Activated CD4-positive, alpha-beta T cell treated with anti-CD3 and anti-CD28 coated beads, Interleukin-2, amount 50 U/mL, for 4 hours (primary cell): ENCODE measurements around the gene SFSWAP.

Source experiments
- DNase-seq, 2 experiments: peaks; one replicate each; pipeline ENCODE4 v3.0.0-alpha.2; 2020

The SFSWAP gene

DNA sequence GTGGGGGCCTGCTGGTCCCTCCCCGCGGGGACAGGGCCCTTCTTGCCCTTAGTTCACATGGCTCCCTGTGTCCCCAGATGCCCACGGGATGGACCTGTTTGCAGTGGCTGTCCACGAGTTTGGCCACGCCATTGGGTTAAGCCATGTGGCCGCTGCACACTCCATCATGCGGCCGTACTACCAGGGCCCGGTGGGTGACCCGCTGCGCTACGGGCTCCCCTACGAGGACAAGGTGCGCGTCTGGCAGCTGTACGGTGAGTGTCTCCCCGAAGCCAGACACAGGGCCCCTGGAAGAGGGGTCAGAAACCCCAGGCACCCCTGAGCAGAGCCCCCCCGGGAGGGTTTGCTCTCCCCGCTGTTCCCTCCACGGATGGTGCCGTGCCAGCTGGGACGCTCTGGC, 130.7 kb downstream of the SFSWAP start:
- DNase-seq: no peak

DNA sequence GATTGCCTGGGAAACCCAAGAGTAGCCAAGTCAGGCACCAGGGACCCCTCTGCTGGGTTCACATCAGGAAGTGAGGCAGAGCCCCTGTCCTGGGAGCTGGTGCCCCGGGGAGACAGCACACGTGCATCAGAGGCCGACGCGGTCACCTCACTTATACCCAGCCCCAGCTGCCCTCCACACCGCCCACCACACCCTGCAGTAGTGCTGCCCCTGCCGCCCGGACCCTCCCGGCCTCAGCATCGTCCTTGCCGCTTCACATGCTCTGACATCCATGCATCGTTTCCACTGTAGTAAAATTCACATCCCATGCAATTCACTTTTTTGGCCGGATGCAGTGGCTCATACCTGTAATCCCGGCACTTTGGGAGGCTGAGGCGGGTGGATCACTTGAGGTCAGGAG, 131.3 kb downstream of the SFSWAP start:
- DNase-seq: no peak

DNA sequence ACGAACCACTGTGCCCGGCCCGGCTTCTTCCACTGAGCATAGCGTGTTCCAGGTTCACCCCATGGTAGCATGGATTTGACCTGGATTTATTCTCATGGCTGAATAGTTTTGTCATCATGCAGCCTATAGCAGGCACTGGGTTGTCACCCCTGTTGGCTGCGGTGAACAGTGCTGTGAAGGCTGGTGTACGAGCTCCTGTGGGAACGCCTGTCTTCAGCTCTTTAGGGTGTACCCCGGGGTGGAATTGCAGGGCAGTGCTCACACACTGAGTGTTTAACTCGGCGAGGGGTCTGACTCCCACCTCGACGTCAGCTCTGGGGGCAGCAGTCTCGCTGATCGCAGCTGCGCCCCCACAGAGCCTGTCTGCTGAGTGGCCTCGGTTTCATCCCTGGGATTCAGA, 132.6 kb downstream of the SFSWAP start:
- DNase-seq: no peak

DNA sequence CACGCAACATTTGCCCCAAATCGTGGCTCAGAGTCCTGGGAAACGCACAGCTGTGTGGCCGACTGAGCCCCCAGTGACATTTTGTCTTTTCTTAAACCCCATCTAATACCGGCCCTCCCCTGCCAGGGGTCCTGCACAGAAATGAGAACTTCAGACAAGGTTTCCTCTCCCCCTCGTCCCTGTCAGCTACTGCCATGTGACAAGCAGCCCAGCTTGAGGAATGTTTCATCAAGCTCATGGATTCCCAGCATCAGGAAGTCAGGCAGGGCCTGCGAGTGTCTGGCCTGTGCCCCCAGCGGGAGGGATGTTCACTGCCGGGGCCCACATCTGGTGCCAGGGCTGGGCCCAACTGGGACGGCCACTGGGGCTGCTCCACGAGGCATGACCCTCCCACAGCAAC, 133.2 kb downstream of the SFSWAP start:
- no peak for DNase-seq

DNA sequence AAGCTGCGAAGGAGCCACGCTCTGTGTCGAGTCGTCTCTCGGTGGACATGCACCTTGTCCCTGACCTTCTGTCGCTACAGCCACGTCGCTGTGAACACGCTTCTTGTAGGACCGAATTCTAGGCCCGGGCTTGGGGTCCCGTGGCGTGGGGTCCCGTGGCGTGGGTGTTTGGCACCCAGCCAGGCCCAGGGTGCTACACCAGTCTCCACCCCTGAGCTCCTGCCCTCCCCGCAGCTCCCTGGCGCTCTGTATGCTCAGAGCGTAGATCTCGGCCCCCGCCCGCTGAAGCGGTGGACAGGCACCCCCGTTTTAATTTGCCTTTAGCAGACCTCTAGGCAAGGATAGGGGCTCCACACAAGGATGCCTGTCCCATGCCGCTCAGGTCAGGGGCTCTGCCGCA, 133.8 kb downstream of the SFSWAP start:
- no peak for DNase-seq

DNA sequence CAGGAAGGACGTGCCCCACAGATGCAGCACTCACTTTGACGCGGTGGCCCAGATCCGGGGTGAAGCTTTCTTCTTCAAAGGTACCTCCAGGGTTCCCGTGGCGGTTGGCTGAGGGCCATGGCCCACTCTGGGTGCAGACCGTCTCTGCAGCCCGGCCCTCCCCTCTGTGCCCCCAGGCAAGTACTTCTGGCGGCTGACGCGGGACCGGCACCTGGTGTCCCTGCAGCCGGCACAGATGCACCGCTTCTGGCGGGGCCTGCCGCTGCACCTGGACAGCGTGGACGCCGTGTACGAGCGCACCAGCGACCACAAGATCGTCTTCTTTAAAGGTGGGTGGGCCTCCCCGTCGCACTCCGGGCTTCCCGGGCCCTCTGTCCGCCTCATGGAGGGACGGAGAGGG, 134.2 kb downstream of the SFSWAP start:
- no peak for DNase-seq

DNA sequence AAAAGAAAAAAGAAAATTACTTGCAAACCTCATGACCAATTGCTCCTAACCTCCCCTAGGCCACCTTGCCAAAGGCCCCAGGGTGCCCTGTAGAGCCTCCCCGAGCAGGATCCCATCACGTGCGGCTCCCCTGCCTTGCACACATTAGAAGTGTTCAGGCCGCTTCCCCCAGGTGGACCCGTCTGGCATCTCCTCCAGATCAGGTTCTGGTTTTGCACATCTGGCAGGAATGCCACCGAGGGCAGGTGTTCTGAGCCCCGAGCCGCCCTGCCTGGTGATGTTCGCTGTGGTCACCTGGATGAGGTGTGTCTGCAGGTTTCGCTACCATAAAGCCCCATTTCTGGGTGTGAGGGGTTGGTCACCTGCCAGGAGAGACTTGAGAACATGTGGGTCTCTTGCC, 136.6 kb downstream of the SFSWAP start:
- DNase-seq: no peak

DNA sequence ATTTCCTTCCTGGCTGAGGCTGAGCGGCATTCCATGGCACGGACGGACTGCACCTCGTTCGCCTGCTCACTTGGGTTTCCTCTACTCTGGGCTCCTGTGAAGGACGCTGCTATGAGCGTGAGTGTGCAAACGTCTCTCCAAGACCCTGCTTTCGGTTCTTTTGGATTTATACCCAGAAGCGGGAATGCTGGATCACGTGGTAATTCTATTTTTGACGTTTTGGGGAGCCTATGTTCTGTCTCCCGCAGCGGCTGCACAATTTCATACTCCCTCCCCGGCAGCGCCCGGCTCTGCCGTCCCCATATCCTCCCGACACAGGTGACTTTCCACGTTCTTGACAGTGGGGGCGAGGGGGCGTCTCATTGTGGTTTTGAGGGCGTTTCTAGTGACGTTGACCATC, 137.9 kb downstream of the SFSWAP start:
- no peak for DNase-seq
